Femur (tissue), 1 donor: Measurements from ENCODE around the gene OCA2.

Source experiments
- DNase-seq: peaks from one replicate; pipeline ENCODE4 v3.0.0-alpha.2; 2017

OCA2 gene

GRCh38 chr15:28078191-28078719 lies 20.9 kb downstream of the OCA2 start:
- DNase-seq: no peak

DNA sequence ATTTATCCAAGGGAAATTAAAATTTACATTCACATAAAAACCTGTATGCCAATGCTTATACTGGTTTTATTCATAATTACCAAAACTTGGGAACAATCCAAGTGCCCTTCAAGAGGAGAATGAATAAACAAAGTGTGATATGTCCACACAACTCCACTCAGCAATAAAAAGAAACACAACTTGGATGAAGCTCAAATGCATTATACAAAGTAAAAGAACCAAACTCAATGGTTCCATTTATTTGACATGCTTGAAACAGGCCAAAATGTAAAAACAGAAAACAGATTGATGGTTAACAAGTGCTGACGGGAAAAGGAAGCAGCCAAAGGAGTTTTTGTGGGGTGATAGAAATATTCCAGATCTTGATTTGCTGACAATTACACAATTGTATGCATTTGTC lies 23.5 kb downstream of the OCA2 start:
- DNase-seq: no peak

DNA sequence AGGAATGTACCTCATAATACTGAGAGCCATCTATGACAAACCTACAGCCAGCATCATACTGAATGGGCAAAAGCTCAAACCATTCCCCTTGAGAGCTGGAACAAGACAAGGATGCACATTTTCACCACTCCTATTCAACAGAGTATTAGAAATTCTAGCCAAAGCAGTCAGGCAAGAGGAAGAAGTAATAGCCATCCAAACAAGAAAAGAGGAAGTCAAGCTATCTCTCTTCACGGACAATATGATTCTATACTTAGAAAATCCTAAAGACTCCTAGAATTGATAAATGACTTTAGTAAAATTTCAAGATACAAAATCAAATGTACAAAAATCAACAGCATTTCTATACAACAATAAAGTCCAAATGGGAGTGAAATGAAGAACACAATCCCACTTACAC lies 30.2 kb downstream of the OCA2 start:
- DNase-seq: no peak

DNA sequence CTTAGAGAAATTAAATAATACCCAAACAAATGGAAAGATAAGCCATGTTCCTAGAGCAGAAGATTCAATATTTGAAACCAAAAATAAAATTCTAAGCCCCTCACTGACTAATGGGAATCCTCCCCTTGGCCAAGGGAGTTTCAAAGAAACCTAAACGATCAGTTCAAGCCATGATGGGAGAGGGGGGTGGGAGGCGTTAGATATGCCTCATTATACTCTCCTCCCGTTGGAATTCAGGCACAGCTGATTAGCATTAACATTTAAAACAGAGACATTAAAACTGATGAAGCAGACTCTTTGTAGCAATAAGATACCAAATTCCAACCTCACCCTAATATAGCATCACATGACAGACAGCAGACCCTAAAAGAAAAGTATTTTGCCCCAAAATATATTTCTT lies 32.9 kb downstream of the OCA2 start:
- DNase-seq: no peak

DNA sequence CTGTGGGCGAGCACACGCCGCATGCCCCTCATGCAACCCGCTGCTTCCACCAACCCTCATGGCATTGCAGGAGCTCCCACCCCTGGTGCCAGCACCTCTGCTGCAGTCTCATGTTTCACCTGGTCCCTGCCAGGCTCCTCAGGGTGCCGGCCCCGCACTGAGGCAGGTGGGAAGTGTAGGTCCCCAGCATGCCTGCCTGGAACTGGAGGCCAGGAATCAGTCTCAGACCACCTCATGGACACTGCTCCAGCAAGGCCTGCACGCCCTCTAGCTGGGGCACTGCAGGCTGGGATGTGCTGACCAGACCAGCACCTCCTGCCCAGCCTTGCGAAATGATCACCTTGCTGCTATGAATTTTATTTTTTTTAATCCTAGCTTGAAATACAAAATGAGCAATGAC lies 39.1 kb downstream of the OCA2 start:
- no peak for DNase-seq

DNA sequence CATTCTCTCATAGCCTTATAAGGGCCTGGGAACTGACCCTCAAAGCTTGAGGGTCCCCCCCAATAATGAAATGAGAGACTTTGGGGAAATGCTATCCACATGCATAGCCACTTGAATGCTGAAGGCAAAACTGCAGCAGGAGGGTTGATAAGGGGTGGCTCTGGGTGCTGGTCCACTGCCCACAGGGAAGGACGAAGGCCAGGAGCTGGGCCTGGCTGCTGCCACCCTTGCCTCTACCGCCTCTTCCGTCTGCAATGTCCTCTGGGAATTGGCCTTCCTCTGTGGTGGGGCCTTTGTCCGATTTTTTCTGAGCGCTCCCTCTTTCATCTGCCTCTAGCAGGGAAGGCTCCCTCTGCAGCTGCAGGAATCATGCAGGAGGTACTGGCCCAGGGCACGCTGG lies 41.0 kb downstream of the OCA2 start:
- DNase-seq: no peak

- no peak for DNase-seq
These were observed 47.0 kb downstream of the OCA2 start for GRCh38 chr15:28051955-28052633.

DNA sequence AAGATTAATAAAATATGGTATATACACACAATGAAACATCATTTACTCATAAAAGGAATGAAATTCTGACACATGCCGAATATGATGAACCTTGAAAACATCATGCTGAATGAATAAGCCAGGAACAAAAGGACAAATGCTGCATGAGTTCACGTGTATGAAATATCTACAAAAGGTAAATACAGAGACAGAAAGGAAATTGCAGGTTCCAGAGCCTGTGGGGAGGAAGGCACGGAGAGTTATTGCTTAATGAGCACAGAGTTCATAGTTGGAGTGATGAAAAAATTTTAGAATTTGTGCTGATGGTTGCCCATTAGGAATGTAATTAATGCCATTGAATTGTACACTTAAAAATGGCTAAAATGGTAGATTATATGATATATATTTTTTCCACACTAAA lies 49.5 kb downstream of the OCA2 start:
- no peak for DNase-seq

DNA sequence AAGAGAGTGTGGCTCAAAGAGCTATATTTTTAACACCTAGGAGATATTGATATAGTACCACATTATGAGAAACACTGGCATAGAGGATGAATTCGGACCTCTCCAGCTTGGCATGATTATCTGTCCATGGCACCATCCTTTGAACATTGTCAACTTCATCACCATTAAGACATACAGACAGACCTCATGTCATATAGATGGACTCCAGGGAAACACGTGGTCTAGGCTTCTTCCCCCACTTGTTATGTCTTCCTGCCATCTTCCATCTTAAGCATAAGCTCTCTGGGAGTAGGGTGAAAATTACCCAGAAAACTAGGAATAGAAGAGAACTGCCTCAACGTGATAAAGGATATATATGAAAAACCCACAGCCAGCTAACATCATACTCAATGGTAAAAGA lies 51.8 kb downstream of the OCA2 start:
- DNase-seq: no peak

DNA sequence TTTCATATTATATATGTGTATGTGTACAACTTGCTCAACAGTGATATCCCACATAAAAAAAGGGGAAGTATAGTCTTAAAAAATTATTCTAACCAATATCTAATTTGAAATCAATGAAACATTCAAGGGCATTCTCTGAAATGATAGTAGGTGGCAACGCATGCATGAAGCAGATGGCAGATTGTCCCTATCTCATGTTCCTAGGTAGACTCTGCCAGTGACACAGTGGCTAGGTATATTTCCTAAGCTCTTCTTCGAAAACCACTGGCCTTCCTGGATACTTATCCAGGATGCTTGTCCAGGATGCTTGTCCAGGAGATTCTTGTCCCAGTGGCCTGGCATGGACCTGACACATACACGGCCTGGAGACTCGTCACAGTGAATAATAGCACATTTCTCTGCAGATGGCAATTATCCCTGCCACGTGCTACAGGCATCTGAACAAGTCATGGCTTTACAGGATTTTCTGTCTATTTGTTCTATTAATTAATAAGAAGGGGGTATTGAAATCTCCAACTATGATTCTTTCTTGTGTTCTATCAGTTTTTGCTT lies 54.9 kb downstream of the OCA2 start:
- DNase-seq: no peak

DNA sequence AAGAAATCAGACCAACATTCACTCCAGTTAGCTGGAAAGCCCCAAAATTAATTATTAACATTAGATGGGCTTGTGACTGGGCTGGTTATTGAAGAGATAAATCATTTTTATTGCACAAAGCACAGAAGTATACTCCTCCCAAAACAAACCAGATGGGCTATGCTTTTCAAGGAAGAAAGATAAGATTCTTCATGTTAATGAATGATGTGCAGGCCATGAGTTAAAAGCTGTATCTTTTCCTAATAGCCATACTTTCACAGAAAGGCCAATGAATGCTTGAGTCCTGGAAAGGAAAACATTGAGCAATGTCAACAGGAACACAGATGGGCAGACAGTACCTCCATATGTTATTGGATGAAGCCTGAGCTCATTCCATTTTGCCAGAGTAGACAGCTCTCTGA lies 55.4 kb downstream of the OCA2 start:
- DNase-seq: no peak

- DNase-seq: no peak
These were observed 61.0 kb downstream of the OCA2 start for GRCh38 chr15:28037969-28038590.

GRCh38 chr15:28033443-28033842 lies 65.7 kb downstream of the OCA2 start:
- no peak for DNase-seq

- no peak for DNase-seq
These were observed 68.3 kb downstream of the OCA2 start for GRCh38 chr15:28030801-28031200.

GRCh38 chr15:28027714-28028076 lies 71.4 kb downstream of the OCA2 start:
- DNase-seq: no peak

DNA sequence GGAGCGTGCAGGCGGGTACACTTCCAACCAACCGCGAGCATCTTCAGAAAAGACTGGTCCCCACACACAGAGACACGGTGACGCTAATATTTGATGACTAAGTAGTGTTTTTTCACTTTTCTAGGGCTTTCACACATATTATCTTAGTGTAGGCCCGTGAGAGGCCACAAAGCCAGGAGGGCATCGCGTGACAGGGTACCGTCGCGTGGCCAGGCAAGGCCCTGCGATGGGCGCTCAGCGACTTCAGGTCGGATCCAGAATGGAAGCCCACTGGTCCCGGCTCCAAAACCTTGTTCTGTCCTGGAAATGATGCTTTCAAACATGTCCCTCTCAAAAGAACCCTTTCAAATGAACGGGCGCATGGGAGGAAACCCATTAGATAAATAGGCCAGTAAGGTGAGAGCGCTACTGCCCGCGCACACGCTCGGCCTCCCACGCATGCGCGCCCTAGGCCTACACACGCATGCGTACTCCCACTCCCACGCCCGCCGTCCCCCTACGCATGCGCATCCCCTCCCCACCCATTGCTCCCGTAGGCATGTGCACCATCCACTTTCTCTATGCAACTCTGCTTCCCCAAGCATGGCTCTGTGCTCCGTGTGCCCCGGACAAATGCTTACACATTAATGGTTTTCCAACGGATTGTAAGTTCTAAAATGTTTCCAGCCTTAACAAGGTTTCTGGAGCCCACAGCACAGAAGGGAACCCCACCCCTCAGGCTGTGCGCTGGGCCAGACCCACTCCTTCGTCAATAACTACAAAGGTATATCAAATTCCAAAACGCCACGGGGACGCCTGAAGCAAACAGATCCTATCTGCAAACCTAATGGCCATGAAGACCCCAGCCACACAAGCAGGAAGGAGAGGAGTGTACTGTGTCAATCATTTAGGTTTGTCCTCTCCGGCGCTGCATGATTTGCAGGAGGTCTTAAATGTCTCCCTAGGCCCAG lies 72.1 kb downstream of the OCA2 start:
- DNase-seq: no peak

- no peak for DNase-seq
These were observed 72.9 kb downstream of the OCA2 start for GRCh38 chr15:28026221-28026620.

DNA sequence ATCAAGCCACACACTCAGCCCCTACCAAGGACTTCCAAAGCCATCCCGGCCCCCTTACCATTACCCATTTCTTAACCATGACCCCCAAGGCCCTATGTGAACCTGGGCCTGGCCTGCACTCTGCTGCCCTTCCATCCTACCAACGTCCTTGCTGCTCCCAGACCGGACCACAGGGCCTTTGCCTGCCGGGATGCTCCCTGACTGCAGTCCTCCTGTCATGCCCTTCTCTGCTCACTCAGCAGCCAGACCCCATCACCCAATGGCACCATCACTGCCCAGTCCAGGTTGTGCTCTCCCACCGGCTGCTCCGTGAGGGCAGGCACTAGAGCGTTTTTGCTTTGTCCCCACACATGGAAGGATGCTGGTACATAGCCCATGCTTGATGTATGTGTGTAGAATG lies 73.7 kb downstream of the OCA2 start:
- no peak for DNase-seq

DNA sequence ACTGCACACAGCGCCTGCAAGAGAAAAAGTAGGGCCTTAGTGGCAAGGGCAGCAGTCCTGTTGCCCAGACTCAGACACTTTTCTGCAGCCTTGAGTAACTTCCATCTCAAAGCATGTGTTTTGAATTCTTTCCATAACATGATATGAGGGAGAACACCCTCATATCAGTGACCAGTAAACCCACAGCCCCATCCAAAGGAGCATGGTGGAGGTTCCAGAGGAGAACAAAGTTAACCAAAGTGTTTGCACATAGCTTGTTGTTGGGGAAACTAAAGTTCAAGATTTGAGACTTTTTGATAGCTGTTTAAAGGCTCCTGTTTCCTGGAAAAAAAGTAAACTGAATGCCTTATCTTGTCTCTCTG lies 74.2 kb downstream of the OCA2 start:
- no peak for DNase-seq

DNA sequence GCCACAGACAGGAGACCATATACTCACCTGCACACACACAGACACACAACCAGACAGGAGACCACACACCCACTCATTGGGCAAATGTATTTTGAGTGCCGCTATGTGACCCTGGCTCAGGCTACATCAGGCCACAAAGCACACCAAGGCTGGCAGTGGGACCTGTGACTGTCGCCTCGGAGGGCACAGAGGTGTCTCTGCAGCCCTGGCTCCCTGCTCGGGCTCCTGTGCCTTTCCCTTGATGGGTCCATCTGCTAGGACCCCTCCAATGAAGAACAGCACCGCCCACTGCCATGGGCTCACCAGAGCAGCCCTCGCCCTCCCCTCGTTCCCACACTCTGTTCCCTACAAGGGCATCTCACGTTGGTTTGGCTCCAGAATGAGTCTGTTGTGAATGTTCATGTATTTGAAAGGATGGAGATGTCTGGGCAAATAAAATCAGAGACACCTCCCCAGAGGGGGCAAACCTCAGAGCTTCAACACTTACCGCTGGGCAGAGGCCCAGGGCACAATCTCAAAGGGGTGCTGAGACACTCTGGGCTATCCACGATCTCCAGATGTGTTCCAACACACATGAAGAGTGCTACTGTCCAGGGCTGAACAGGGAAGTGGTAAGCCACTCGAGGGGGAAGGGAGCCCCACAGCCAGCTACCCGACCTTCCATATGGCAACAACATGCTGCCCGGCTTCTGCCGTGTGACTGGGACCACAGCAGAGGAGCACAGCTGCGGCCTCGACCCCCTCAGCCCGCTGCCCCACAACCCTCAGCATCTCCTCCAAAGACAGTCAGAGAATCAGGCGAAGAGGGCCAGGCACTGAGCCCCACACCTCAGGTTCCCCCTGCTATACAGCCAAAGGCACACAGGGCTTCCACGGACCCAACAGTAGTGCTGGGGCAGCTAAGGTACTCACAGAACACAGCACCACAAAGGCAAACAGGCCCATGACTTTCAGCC lies 74.9 kb downstream of the OCA2 start:
- no peak for DNase-seq

- no peak for DNase-seq
These were observed 75.7 kb downstream of the OCA2 start for GRCh38 chr15:28023422-28023821.

DNA sequence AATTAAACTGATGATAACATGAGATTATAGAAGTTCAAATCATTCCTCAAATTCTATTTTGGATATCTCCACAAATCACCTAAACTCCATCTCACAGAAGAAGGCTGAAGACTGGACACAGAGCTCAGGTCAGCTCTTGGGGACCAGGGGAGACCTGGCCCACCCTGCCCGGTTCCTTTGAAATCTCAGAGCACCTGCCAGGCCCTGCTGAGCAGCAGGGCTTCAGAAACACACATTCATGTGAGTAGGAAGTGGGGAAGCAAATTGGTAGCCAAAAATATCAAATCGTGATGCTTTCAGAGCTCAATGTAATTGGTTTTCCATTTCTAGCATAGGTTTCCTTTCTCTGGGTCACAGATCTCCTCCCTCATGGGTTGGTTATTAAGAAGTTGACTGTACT lies 76.2 kb downstream of the OCA2 start:
- DNase-seq: no peak
